AG04449 (cell line): Measurements from ENCODE around the gene KIF20B.

Source experiments
- CTCF ChIA-PET: fragments of 350-600 bp; formaldehyde crosslinking; extraction: SDS; loops from one replicate; lab custom pipeline; 2021; ENCODE audit warnings: antibody characterized with exemption; lab: Yijun Ruan, JAX
- POLR2A ChIA-PET: fragments of 400-600, 350-600 bp; formaldehyde crosslinking; extraction: SDS; loops from one replicate; lab custom pipeline; 2020; ENCODE audit warnings: antibody characterized with exemption, inconsistent platforms; lab: Yijun Ruan, JAX
- DNase-seq: peaks from one replicate; pipeline ENCODE4 v3.0.0-alpha.2; 2010; ENCODE audit warnings: low read depth, low spot score
- H3K4me3 ChIP-seq: 2 replicates; pipeline ENCODE4 v1.5.1; 2011; ENCODE audit warnings: low read depth, mild to moderate bottlenecking, control low read depth, low read length
- CTCF ChIP-seq: IDR thresholded peaks from one replicate; pipeline ENCODE4 v1.5.1; 2011; ENCODE audit warnings: mild to moderate bottlenecking, moderate library complexity, low read length, control low read depth, inconsistent platforms; ENCODE audit not compliant: insufficient read depth; ENCODE audit errors: missing control alignments

KIF20B gene

GRCh38 chr10:89664203-89664602, 37.2 kb upstream of the KIF20B start:
- ChIA-PET CTCF (no interaction called here), POLR2A (no interaction called here)
- no peak overlapping the region for H3K4me3 ChIP-seq
- no peak for DNase-seq
- TF ChIP-seq CTCF: no peak

GRCh38 chr10:89665302-89665701, 36.1 kb upstream of the KIF20B start:
- no peak for TF ChIP-seq CTCF
- ChIA-PET CTCF (interaction anchor here (1.1 kb wide), 1 partner anchor 11 kb away, joined by 4 read pairs; no protein-coding TSS in a partner anchor), POLR2A (no interaction called here)
- DNase-seq: no peak
- H3K4me3 ChIP-seq: no peak overlapping the region

GRCh38 chr10:89666138-89666537, 35.3 kb upstream of the KIF20B start:
- no peak for TF ChIP-seq CTCF
- no peak overlapping the region for H3K4me3 ChIP-seq
- ChIA-PET POLR2A (no interaction called here), CTCF (interaction anchor here (1.1 kb wide), 1 partner anchor 10 kb away, joined by 4 read pairs; no protein-coding TSS in a partner anchor)
- no peak for DNase-seq

- CTCF ChIA-PET: interaction anchor here (1.3 to 1.8 kb wide), 2 partner anchors 10 to 11 kb away, joined by 4 read pairs; no protein-coding TSS in a partner anchor
- no peak overlapping the region for H3K4me3 ChIP-seq
- POLR2A ChIA-PET: interaction anchor here (0.6 kb wide), 1 partner anchor 15 kb away, joined by 5 read pairs; no protein-coding TSS in a partner anchor
- no peak for DNase-seq
- no peak for TF ChIP-seq CTCF
These were observed 32.9 kb upstream of the KIF20B start for GRCh38 chr10:89668386-89669071.

GRCh38 chr10:89669985-89670384, 31.4 kb upstream of the KIF20B start:
- POLR2A ChIA-PET: no interaction called here
- CTCF ChIA-PET: interaction anchor here (1.8 kb wide), 1 partner anchor 11 kb away, joined by 4 read pairs; no protein-coding TSS in a partner anchor
- no peak for TF ChIP-seq CTCF
- DNase-seq: no peak
- no peak overlapping the region for H3K4me3 ChIP-seq

GRCh38 chr10:89670926-89671325, 30.5 kb upstream of the KIF20B start:
- CTCF ChIA-PET: no interaction called here
- peak; percentile 34 for DNase-seq
- TF ChIP-seq CTCF: no peak
- H3K4me3 ChIP-seq: no peak overlapping the region
- POLR2A ChIA-PET: no interaction called here
